ENCODE measurements around the gene DAPK1.

DNA sequence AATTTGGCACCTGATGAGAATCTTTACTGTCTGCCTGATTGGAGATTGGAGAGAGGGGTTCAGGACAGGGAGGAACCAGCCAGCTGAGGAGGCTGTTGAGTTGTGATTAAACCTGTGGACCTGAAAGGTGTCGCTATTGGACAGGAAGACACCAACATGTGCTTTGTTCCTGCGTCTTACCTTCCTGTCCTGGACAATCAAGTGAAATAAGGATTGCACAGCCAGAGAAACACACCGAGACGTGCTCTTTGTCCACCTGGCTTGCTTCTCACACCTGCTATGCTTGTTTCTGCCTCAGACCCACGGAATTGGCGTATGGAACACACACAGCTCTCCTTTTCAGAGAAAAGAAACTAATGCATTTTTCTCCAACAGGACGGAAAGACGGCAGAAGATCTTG lies 170.6 kb downstream of the DAPK1 start:
- TF ChIP-seq, protein P1, sequence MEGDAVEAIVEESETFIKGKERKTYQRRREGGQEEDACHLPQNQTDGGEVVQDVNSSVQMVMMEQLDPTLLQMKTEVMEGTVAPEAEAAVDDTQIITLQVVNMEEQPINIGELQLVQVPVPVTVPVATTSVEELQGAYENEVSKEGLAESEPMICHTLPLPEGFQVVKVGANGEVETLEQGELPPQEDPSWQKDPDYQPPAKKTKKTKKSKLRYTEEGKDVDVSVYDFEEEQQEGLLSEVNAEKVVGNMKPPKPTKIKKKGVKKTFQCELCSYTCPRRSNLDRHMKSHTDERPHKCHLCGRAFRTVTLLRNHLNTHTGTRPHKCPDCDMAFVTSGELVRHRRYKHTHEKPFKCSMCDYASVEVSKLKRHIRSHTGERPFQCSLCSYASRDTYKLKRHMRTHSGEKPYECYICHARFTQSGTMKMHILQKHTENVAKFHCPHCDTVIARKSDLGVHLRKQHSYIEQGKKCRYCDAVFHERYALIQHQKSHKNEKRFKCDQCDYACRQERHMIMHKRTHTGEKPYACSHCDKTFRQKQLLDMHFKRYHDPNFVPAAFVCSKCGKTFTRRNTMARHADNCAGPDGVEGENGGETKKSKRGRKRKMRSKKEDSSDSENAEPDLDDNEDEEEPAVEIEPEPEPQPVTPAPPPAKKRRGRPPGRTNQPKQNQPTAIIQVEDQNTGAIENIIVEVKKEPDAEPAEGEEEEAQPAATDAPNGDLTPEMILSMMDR (IDR thresholded peaks at IDR 0.05; ENCODE audit: borderline replicate concordance, extremely low read depth, low read length, poor library complexity, severe bottlenecking), result no peak
- TF ChIP-seq EZH2 (IDR thresholded peaks at IDR 0.05; ENCODE audit: borderline replicate concordance, low read depth, low read length, severe bottlenecking), result no peak

All from DND-41 (cell line).